ENCODE results near the gene TPRN. TPM values are rescaled to one million over a fixed set of nuclear protein-coding genes. Genes with fewer than 3 reads are reported as not detected.

The TPRN gene
- total RNA-seq, 1 experiment from 2014 or later, result 43.1 TPM

DNA sequence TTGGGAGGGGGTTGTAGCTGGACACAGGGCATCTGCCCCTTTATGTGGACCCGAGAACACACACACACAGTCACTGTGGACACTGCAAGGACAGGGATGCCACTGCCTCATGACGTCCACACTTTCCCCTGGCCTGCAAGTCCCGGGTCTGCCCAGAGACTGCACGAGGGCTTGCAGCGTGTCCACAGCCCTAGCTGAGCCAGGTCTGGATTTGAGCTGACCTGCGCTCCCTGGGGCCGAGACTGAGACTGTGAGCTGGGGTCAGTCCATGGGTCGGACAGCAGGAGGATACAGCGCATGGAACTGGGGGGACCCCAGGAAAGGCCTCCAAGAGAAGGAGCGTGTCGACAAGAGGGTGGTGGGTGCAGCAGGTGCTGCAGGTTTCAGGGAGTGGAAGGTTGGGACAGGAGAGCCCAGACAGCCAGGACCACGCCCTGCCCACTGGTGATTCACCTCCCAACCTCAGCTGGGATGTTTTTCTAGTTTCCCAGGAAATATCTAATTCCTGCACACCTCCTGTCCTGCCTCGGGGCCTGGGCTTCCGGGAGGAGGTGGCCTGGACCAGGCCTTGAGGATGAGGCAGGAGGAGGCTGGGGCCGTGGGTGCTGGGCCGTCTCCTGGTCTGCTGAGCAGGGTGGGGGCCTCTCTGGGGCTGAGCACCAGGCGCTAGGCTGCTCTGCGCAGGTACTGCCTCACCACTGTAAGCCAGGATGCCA, 26.0 kb upstream of the TPRN start:
- CTCF ChIA-PET, result interaction anchor here (1.3 to 8.9 kb wide), 14 partner anchors 9 to 215 kb away, joined by 3 to 143 read pairs (median 11); partner anchors contain the start of genes ANAPC2, NPDC1, SAPCD2 and SSNA1
- ATAC-seq (no peak), DNase-seq (ENCODE audit: low spot score) (no peak)
- no peaks in the 10 kb centered on the region for H3K27me3 Mint-ChIP-seq (ENCODE audit: low read depth)
- POLR2A ChIA-PET, result interaction anchor here (0.5 to 1.6 kb wide), 3 partner anchors 38 to 111 kb away, joined by 3 read pairs; partner anchors contain the start of gene SSNA1
- no peaks in the 10 kb centered on the region for H3K9me3 Mint-ChIP-seq
- no peak overlapping the region; the same call in 1 of the 2 replicates for H3K27ac Mint-ChIP-seq
- H3K4me1 Mint-ChIP-seq, result peaks cover 3% of the 10 kb centered on the region
- no peak overlapping the region for H3K4me3 Mint-ChIP-seq
- TF ChIP-seq NR2C2 (CRISPR knock-in tag; IDR thresholded peaks at IDR 0.05), result no peak
- TF ChIP-seq TCF7 (CRISPR knock-in tag; IDR thresholded peaks at IDR 0.05; ENCODE audit: low read depth), result no peak
- no peak for TF ChIP-seq ZNF232 (CRISPR knock-in tag; IDR thresholded peaks at IDR 0.05)
- no peak for TF ChIP-seq SOX15 (CRISPR knock-in tag; IDR thresholded peaks at IDR 0.05)
- H3K36me3 Mint-ChIP-seq, result no peaks in the 10 kb centered on the region

DNA sequence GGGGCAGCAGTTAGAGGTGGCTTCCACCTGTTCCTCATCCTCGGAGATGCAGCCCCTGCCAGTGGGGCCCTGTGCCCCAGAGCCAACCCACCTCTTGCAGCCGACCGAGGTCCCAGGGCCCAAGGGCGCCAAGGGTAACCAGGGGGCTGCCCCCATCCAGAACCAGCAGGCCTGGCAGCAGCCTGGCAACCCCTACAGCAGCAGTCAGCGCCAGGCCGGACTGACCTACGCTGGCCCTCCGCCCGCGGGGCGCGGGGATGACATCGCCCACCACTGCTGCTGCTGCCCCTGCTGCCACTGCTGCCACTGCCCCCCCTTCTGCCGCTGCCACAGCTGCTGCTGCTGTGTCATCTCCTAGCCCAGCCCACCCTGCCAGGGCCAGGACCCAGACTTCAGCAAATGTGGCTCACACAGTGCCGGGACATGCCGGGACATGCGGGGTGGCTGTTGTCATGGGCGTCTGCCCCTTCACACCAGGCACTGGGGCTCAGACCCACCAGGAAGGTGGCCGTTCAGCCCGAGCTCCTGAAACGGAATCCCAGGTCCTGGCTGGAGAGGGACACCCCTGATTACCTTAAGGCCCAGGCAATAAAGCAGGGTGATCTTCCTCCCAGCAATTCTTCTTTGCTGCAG, 25.3 kb upstream of the TPRN start:
- Mint-ChIP-seq H3K4me3 (peak overlapping the region; percentile 35), H3K4me1 (peaks cover 3% of the 10 kb centered on the region), H3K36me3 (no peaks in the 10 kb centered on the region), H3K27ac (no peak overlapping the region), H3K9me3 (no peaks in the 10 kb centered on the region), H3K27me3 (ENCODE audit: low read depth) (no peaks in the 10 kb centered on the region)
- CTCF ChIA-PET, result interaction anchor here (1.2 to 8.9 kb wide), 9 partner anchors 10 to 216 kb away, joined by 3 to 143 read pairs (median 4); partner anchors contain the start of genes ANAPC2, NPDC1 and SSNA1
- DNase-seq (ENCODE audit: low spot score) (no peak), ATAC-seq (no peak)
- POLR2A ChIA-PET, result interaction anchor here (0.5 to 1.6 kb wide), 2 partner anchors 108 to 111 kb away, joined by 3 read pairs; no protein-coding TSS in a partner anchor
- TF ChIP-seq, protein P1, sequence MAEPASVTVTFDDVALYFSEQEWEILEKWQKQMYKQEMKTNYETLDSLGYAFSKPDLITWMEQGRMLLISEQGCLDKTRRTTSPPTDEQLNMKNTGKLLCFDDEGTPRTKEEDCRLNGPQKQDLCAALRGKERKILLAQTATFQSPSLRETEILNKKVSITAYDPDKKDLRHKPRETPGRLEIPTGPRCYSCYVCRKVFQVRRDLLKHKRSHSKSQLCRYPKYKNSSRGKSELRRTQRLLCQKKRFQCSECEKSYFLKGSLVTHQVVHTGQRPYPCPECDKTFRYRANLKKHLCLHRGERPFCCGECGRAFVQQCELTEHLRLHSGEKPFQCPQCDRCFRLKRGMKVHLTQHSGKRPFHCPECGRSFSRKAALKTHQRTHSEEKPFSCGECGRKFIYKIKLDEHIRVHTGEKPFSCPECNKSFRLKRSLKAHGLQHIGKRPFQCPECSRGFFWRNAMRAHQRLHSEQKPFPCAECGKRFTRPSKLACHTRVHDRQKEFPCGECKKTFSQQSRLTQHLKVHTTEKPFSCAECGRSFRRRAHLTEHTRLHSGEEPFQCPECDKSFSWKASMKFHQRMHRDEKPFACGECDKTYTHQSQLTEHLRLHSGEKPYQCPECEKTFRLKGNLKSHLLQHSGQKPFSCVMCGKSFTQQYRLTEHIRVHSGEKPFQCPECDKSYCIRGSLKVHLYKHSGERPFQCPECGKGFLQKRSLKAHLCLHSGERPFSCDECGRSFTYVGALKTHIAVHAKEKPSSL (CRISPR knock-in tag; conservative IDR thresholded peaks at IDR 0.05), result no peak
- TF ChIP-seq, protein P2, sequence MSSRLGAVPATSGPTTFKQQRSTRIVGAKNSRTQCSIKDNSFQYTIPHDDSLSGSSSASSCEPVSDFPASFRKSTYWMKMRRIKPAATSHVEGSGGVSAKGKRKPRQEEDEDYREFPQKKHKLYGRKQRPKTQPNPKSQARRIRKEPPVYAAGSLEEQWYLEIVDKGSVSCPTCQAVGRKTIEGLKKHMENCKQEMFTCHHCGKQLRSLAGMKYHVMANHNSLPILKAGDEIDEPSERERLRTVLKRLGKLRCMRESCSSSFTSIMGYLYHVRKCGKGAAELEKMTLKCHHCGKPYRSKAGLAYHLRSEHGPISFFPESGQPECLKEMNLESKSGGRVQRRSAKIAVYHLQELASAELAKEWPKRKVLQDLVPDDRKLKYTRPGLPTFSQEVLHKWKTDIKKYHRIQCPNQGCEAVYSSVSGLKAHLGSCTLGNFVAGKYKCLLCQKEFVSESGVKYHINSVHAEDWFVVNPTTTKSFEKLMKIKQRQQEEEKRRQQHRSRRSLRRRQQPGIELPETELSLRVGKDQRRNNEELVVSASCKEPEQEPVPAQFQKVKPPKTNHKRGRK (CRISPR knock-in tag; IDR thresholded peaks at IDR 0.05; ENCODE audit: borderline replicate concordance), result no peak
- TF ChIP-seq TCF7 (CRISPR knock-in tag; IDR thresholded peaks at IDR 0.05; ENCODE audit: low read depth), result 0 out of 2 replicates have a peak, but pooled peaks have one; percentile 10

DNA sequence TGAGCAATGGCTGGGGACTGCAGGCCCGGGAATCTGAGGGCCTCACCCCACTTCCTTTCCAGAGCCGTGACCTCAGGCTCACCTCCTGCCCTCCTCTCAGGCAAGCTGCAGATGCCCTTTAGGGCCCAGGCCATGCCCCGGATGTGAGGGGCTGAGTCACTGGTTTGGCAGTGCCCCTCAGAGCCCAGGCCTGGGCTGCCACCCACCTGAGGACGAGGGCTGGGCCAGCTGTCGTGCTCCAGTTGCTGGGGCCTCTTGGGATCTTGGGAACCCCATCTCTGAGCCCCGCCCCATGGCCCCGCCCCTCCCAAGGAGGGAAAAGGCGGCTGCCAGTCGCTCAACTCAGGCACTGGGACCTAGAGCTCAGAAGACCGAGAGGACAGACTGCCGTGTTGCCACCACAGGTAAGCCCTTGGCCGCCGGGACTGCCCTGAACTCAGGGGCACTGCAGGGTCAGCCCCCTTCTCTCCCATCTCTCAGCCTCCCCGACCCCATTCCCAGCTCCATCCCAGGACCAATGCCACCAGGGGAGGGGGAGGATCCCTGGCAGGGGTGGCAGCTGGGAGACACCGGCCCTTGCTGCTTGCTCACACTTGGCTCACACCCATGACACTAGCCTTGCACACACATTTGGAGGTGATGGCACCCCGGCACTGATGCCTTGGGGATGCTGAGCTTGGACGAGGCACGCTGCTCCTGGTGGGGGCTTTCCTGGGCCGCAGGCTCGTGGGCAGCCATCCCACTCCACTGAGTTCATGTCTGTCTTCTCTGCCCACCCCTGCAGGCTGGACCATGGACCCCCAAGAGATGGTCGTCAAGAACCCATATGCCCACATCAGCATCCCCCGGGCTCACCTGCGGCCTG, 24.5 kb upstream of the TPRN start, which contains the start of gene CYSRT1:
TSS of gene CYSRT1 (plus strand) at position 345 of the 865 bp plus-strand sequence. CDS start at position 793, 448 bp downstream.
- CTCF ChIA-PET, result interaction anchor here (0.8 to 8.9 kb wide), 12 partner anchors 11 to 198 kb away, joined by 3 to 143 read pairs (median 4); partner anchors contain the start of genes ANAPC2, EXD3, NOXA1 and NPDC1
- H3K27ac Mint-ChIP-seq, result no peak within 1 kb of the TSS
- H3K9me3 Mint-ChIP-seq, result no peaks in the 10 kb centered on the region
- POLR2A ChIA-PET, result interaction anchor here (1.6 kb wide), 1 partner anchor 110 kb away, joined by 3 read pairs; no protein-coding TSS in a partner anchor
- ATAC-seq (no peak), DNase-seq (ENCODE audit: low spot score) (peak; percentile 57)
- H3K4me3 Mint-ChIP-seq, result peak within 1 kb of the TSS; percentile 77
- H3K36me3 Mint-ChIP-seq, result no peaks in the 10 kb centered on the region
- H3K27me3 Mint-ChIP-seq (ENCODE audit: low read depth), result no peaks in the 10 kb centered on the region
- H3K4me1 Mint-ChIP-seq, result peaks cover 3% of the 10 kb centered on the region
- TF ChIP-seq, protein P1 (CRISPR knock-in tag; conservative IDR thresholded peaks at IDR 0.05), result no peak
- TF ChIP-seq, protein P3, sequence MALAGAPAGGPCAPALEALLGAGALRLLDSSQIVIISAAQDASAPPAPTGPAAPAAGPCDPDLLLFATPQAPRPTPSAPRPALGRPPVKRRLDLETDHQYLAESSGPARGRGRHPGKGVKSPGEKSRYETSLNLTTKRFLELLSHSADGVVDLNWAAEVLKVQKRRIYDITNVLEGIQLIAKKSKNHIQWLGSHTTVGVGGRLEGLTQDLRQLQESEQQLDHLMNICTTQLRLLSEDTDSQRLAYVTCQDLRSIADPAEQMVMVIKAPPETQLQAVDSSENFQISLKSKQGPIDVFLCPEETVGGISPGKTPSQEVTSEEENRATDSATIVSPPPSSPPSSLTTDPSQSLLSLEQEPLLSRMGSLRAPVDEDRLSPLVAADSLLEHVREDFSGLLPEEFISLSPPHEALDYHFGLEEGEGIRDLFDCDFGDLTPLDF (CRISPR knock-in tag; IDR thresholded peaks at IDR 0.05), result no peak
- TF ChIP-seq, protein P4, sequence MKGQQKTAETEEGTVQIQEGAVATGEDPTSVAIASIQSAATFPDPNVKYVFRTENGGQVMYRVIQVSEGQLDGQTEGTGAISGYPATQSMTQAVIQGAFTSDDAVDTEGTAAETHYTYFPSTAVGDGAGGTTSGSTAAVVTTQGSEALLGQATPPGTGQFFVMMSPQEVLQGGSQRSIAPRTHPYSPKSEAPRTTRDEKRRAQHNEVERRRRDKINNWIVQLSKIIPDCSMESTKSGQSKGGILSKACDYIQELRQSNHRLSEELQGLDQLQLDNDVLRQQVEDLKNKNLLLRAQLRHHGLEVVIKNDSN (CRISPR knock-in tag; IDR thresholded peaks at IDR 0.05), result no peak
- no peak for TF ChIP-seq GRHL2 (CRISPR knock-in tag; IDR thresholded peaks at IDR 0.05; ENCODE audit: insufficient replicate concordance, severe bottlenecking)
- no peak for TF ChIP-seq TEAD1 (CRISPR knock-in tag; IDR thresholded peaks at IDR 0.05)
- TF ChIP-seq, protein P5, sequence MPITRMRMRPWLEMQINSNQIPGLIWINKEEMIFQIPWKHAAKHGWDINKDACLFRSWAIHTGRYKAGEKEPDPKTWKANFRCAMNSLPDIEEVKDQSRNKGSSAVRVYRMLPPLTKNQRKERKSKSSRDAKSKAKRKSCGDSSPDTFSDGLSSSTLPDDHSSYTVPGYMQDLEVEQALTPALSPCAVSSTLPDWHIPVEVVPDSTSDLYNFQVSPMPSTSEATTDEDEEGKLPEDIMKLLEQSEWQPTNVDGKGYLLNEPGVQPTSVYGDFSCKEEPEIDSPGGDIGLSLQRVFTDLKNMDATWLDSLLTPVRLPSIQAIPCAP (CRISPR knock-in tag; IDR thresholded peaks at IDR 0.05), result no peak
- TF ChIP-seq JAZF1 (CRISPR knock-in tag; IDR thresholded peaks at IDR 0.05), result no peak
- TF ChIP-seq, protein P6, sequence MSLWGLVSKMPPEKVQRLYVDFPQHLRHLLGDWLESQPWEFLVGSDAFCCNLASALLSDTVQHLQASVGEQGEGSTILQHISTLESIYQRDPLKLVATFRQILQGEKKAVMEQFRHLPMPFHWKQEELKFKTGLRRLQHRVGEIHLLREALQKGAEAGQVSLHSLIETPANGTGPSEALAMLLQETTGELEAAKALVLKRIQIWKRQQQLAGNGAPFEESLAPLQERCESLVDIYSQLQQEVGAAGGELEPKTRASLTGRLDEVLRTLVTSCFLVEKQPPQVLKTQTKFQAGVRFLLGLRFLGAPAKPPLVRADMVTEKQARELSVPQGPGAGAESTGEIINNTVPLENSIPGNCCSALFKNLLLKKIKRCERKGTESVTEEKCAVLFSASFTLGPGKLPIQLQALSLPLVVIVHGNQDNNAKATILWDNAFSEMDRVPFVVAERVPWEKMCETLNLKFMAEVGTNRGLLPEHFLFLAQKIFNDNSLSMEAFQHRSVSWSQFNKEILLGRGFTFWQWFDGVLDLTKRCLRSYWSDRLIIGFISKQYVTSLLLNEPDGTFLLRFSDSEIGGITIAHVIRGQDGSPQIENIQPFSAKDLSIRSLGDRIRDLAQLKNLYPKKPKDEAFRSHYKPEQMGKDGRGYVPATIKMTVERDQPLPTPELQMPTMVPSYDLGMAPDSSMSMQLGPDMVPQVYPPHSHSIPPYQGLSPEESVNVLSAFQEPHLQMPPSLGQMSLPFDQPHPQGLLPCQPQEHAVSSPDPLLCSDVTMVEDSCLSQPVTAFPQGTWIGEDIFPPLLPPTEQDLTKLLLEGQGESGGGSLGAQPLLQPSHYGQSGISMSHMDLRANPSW (CRISPR knock-in tag; conservative IDR thresholded peaks at IDR 0.05; ENCODE audit: low read depth), result no peak
- no peak for TF ChIP-seq ELF4 (CRISPR knock-in tag; IDR thresholded peaks at IDR 0.05; ENCODE audit: low read depth)

Measured in WTC11 (cell line).